WI38 (cell line): ENCODE data around the gene CLDN11.

Experiments
- H3K4me3 ChIP-seq: 2 replicates; pipeline ENCODE4 v1.5.1; 2011; ENCODE audit warnings: low read depth, mild to moderate bottlenecking, control low read depth, low read length
- TF ChIP-seq, protein P1 (sequence below): IDR thresholded peaks from 2 replicates; pipeline ENCODE4 v1.5.1; 2012; ENCODE audit warnings: low read depth, mild to moderate bottlenecking, control low read depth, low read length

CLDN11 gene

DNA sequence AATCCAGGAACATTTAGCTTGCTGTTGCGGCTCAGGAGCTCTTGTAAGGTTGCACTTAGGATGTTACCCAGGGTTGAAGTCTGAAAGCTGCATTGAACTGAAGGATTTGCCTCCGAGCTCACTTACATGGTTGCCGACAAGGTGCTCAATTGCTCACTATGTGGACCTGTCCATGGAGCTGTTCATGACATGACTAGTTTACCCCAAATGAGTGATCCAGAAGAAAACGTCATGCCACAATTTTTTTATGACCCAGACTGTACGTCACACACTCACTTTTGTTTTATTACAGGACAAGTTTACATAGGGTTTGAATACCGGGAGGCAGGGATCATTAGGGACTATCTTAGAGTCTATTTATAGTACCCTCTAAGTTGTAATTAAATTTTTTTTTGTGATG, 21.0 kb upstream of the CLDN11 start:
- TF ChIP-seq, protein P1, sequence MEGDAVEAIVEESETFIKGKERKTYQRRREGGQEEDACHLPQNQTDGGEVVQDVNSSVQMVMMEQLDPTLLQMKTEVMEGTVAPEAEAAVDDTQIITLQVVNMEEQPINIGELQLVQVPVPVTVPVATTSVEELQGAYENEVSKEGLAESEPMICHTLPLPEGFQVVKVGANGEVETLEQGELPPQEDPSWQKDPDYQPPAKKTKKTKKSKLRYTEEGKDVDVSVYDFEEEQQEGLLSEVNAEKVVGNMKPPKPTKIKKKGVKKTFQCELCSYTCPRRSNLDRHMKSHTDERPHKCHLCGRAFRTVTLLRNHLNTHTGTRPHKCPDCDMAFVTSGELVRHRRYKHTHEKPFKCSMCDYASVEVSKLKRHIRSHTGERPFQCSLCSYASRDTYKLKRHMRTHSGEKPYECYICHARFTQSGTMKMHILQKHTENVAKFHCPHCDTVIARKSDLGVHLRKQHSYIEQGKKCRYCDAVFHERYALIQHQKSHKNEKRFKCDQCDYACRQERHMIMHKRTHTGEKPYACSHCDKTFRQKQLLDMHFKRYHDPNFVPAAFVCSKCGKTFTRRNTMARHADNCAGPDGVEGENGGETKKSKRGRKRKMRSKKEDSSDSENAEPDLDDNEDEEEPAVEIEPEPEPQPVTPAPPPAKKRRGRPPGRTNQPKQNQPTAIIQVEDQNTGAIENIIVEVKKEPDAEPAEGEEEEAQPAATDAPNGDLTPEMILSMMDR = no peak

GRCh38 chr3:170405101-170405500, 13.6 kb upstream of the CLDN11 start:
- TF ChIP-seq, protein P1 = no peak
- no peak overlapping the region for H3K4me3 ChIP-seq

More for the DNA sequence above, 21.0 kb upstream of the CLDN11 start:
- no peak overlapping the region for H3K4me3 ChIP-seq

DNA sequence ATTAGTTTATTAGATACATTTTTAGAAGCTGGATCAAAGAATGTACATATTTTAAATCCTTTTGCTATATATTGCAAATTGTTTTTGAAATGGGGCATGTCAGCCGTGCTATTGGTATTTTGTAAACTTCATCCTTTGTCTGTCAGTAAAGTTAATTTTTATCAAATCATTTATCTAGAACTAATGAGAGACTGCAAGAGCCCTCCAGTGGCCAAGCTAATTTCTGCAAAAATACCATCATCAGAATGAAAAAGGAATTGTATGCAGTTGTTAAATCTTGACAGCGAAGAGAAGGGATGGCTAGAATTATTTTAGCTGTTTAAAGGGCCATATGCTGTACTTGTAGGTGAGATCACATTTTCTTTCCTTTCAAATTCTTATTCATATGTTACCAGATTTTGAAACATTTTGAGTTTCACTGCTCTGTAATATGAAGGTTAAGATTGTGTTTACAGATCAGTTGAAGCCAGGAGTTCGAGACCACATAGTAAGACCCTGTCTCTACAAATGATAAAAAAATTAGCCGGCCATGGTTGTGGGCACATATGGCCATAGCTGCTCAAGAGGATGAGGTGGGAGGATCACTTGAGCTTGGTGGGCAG, 8.1 kb upstream of the CLDN11 start:
- no peak overlapping the region for H3K4me3 ChIP-seq
- TF ChIP-seq, protein P1 = peak; percentile 23; the same call in 1 of the 2 replicates

DNA sequence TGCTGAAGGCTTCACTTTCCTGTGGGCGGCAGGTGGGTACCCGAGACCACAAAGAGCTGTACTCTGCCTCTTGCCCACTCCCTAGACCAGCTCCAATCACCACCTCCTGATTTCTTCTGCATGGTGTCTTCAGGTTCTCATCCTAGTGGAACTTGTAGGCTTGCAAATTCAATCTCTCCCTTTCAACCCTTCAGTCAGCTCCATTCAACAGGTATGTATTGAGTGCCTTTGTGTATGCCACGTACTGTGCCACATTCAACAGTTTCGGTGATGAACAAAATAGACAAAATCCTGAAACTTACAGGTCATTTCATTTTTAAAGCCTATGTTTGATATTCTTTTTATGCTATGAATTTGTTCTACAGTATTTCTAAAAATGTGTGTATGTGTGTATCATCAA, 5.4 kb upstream of the CLDN11 start:
- no peak overlapping the region for H3K4me3 ChIP-seq
- TF ChIP-seq, protein P1 = no peak

- TF ChIP-seq, protein P1 = peak; percentile 99
- no peak overlapping the region for H3K4me3 ChIP-seq
Observed at GRCh38 chr3:170414202-170414663, 4.4 kb upstream of the CLDN11 start.

DNA sequence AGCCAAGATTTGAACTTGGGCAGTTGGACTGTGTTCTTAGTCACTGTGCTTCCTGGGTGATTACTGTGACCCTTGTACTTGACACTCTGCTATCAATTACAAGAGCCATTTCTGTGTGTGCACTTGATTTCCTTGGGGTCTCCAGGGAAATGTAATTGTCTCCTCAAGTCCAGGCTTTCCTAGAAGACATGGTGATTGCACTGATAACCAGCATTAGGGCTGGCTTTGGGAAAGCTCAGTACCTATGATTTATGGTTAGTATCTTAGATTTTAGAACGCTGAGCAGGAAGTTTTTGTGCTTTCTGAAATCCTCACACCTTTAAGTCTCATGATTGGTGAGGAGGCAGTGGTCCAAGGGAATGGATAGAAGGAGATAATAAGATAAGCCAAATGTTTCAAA, 1.6 kb upstream of the CLDN11 start:
- TF ChIP-seq, protein P1 = no peak
- no peak overlapping the region for H3K4me3 ChIP-seq

GRCh38 chr3:170419557-170420087, 954 bp downstream of the CLDN11 start:
- peak overlapping the region; percentile 61 for H3K4me3 ChIP-seq
- TF ChIP-seq, protein P1 = no peak
